Stimulated activated CD8-positive, alpha-beta memory T cell treated with anti-CD3 and anti-CD28 coated beads, Interleukin-7, amount 100 ng/mL, for 1 hour (primary cell): ENCODE data around the gene NFKBIA.
A peak's percentile ranks its signal among the peaks of the same experiment; 100 is the strongest.
"Not testable (repeated sequence)": the region's sequence is repeated elsewhere in the genome, so short reads cannot be mapped to it uniquely, and the experiment has no call there.

Source experiments
- DNase-seq, 2 donors: peaks; one replicate each; pipeline ENCODE4 v3.0.0-alpha.2; 2020; ENCODE audit warnings: low read depth in 2 of 2

The NFKBIA gene, protein sequence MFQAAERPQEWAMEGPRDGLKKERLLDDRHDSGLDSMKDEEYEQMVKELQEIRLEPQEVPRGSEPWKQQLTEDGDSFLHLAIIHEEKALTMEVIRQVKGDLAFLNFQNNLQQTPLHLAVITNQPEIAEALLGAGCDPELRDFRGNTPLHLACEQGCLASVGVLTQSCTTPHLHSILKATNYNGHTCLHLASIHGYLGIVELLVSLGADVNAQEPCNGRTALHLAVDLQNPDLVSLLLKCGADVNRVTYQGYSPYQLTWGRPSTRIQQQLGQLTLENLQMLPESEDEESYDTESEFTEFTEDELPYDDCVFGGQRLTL

GRCh38 chr14:35404449-35405303 is at the start of gene NFKBIA:
Gene NFKBIA, minus strand, starts transcription at chr14:35404749. Its CDS starts 105 bp downstream, at chr14:35404644.
- peak; percentile 91 to 93 for DNase-seq

DNA sequence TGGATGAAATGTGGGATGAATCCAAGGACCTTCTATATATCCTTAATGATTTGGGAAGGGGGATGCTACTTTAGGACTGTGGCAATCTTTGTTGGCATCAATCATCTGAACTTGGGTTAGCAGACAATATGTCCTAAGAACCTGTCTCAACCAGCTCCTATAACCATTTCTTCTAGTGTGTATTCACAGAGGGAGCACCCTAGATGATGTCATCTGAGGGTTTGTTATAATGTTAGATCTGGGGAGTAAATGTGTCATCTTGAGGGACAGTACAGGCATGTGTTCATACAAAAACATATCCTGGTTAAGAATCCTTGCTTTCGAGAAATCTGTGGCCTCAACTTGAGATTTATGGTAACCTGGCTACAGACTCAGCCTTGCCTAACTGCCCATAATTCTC is 41.9 kb upstream of the NFKBIA start:
- DNase-seq: no peak

DNA sequence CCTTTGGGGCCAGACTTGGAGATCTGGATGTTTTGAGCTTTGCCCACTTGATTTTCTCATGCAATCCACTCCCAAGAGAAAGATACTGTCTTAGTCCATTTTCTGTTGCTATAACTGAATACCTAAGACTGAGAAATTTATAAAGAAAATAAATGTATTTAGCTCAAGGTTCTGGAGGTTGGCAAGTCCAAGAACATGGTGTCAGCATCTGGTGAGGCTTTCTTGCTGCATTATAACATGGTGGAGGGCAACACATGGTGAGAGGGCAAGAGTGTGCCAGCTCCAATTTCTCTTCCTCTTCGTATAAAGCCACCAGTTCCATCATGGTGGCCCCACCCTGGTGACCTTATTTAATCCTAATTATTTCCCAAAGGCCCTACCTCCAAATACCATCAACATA is 39.6 kb upstream of the NFKBIA start:
- no peak for DNase-seq

GRCh38 chr14:35441160-35441559 is 36.6 kb upstream of the NFKBIA start:
- DNase-seq: no peak

DNA sequence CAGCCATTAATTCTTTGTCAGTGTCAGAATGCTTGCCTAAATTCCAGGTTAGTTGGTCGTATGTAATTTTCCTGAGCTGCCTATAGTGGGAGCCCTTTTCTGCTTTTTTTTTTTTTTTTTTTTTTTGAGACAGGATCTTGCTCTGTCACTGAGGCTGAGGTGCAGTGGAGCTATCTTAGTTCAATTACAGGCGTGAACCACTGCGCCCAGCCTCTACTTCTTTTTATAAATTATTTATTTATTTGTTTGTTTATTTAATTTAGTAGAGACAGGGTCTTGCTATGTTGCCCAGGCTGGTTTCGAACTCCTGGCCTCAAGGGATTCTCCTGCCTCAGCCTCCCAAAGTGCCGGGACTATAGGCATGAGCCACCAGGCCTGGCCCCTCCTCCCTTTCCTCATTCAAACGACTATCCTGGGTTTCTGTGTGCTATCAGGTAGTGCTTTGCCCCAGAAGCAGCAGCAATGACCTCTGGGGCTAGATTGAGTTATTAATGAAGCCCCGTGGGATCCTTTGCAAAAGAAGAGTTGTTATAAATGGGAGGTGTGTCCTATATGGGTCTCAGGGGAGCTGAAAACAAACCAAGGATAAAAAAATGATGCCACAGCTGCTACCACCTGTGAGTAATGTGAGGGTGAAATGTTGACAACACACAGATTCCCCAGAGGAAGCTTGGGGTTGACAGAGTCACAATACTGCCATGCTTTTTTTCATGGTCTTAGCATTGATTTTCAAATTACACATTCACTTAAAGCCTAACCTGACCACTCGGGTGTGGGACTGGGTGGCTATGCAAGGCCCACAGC is 34.6 kb upstream of the NFKBIA start:
- DNase-seq: no peak

GRCh38 chr14:35438492-35438891 is 33.9 kb upstream of the NFKBIA start:
- DNase-seq: not testable (repeated sequence)

DNA sequence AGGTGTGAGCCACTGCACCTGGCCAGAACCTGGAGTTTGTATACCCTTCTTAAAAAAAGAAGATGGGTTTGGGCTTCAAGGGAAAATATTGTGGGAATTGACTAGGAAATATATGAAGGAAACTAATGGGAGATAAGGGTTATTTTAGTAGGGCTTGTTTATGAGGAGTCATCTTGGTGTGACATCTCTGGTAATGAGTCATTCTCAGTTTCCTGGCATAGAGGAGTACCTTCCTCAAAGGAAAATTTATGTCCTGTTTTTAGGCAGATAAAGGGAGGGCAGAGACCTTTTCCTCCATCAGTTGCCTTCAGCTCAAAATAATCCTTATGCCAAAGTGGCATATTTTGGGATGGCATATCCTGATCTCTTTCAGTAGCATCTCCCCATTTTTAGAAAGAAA is 30.6 kb upstream of the NFKBIA start:
- DNase-seq: no peak

DNA sequence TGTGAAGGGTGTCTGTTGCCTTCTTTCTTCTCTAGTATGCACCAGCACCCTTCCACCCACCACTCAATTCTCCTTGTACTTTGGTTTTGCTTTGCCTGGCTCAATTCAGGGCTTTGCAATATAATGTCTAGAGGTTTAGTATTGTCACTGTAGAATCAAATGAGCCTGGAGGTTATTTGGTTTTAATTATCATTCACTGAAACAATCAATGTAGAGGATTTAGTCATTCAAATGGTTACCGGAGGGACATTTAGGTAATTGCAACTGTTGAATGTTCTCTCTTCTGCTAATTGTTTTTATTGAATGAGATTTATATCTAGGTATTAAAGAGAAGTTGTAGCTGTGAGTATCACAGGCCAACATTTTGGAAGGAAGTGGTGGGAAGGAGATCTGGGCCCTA is 29.3 kb upstream of the NFKBIA start:
- no peak for DNase-seq

- DNase-seq: no peak
These were observed 26.1 kb upstream of the NFKBIA start for GRCh38 chr14:35430459-35431199.

- no peak for DNase-seq
These were observed 25.4 kb upstream of the NFKBIA start for GRCh38 chr14:35429951-35430350.

DNA sequence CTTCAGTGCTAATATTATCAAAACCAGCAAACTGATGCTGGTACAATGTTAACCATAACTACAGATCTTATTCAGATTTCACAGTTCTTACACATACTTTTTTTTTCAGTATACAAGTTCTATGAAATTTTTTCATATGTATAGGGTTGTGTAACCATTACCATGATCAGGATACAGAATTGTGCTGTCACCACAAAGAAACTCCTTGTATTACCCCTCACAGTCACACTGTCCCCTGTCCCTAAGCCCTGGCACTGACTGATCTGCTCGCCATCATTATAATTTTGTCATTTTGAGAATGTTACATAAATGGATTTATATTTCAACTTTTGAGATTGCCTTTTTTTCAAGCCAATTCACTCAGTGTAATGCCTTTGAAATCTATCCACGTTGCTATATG is 21.3 kb upstream of the NFKBIA start:
- no peak for DNase-seq

DNA sequence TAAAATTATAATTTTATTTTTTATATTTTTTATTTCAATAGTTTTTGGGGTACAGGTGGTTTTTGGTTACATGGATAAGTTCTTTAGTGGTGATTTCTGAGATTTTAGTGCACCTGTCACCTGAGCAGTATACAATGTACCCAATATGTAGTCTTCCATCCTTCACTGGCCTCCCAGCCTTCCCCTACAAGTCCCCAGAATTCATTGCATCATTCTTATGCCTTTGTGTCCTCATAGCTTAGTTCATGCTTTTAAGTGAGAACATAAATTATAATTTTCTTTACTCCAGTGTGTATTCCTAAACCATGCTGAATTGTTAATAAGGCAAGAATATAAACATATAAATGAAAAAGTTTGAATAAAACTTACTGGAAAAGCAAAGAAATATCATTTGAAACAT is 19.1 kb upstream of the NFKBIA start:
- no peak for DNase-seq

GRCh38 chr14:35420036-35420811 is 15.7 kb upstream of the NFKBIA start:
- no peak for DNase-seq

DNA sequence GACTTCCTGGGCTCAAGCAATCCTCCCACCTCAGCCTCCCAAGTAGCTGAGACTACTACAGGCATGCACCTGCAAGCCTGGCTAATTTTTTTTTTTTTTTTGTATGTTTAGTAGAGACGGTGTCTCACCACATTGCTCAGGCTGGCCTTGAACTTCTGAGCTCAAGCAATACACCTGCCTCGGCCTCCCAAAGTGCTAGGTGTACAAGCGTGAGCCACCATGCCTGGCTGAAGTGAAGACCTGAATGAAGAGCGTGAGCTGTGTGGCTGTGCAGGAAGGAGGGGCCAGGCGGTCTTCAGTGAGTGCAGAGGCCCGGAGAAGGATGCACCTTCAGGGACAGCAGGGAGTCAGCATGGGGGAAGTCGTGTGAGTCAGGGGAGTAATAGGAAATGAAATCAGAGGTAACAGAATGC is 14.9 kb upstream of the NFKBIA start:
- DNase-seq: no peak

DNA sequence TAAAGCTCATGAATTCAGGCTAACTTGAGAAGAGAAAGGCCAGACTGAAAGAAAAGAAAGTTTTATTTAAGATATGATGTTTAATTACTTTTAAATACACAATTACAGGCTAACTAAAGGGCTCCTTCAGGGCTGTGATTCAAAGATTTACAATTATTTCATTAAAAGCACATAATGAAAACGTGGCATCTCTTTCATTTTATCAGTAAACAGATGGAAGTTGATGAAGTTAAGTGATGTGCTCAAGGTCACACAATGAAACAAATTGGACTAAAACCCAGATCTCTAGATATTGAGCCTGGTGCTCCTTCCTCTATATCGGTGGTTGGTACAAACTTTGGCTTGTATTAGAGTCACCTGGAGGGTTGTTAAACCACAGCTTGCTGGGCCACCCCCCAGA is 13.5 kb upstream of the NFKBIA start:
- no peak for DNase-seq

GRCh38 chr14:35416108-35416750 is 11.7 kb upstream of the NFKBIA start:
- peak in 1 of 2 donors; percentile 27 for DNase-seq

DNA sequence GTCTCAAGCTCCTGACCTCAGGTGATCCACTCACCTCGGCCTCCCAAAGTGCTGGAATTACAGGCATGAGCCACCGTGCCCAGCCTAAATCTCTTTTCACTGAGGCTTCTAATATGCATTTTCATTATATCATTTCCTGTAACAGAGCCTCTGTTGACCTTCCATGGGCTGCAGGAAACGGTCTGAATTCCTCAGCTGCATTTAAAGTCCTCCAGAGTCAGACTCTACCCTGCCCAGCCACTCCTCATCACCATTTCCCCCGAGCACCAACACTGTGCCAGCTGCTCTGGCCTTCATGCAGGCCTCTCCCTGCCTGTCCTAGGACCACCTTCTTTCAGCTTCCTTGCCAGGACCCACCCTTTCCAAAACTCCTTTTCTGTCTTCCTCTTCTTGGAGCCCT is 9.8 kb upstream of the NFKBIA start:
- no peak for DNase-seq

DNA sequence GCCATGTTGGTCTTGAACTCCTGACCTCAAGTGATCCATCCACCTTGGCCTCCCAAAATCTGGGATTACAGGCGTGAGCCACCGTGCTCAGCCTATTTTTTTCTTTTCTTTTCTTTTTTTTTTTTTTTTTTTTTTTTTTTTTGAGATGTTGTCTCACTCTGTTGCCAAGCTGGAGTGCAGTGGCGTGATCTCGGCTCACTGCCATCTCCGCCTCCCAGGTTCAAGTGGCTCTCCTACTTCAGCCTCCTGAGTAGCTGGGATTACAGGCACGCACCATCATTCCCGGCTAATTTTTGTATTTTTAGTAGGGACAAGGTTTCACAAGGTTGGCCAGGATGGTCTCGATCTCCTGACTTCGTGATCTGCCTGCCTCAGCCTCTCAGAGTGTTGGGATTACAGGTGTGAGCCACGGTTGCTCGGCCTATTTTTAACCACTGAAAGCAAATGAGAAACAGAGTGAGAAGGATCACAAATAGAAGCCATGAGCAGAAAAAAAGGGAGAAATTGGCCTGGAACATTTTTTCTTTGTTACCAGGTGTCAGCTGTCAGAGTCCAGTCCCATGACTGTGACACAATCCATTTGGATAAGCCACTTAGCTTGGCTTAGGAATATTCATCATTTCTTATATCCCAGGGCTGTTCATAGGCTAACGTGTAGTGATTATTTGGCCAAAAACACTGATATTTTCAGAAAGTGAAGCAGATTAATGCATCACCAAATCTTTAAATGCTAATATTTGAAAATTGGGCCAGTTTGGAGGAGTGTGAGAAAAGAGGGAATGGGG is 7.9 kb upstream of the NFKBIA start:
- no peak for DNase-seq

- DNase-seq: no peak
These were observed 6.3 kb upstream of the NFKBIA start for GRCh38 chr14:35410858-35411257.
